EH (cell line): ENCODE data around the gene SESN2.

Source experiments
- DNase-seq: peaks from one replicate; pipeline ENCODE4 v3.0.0-alpha.2; 2015; ENCODE audit warnings: low read depth

Gene SESN2

GRCh38 chr1:28259252-28259933, at the start of gene SESN2:
Gene SESN2, plus strand, starts transcription at chr1:28259518. Its CDS starts 330 bp downstream, at chr1:28259848.
- DNase-seq, result peak; percentile 99

- DNase-seq, result no peak
These were observed 49.6 kb upstream of the SESN2 start for GRCh38 chr1:28209700-28210099.

GRCh38 chr1:28213315-28213714, 46.0 kb upstream of the SESN2 start:
- no peak for DNase-seq

GRCh38 chr1:28229089-28229488, 30.2 kb upstream of the SESN2 start:
- DNase-seq, result no peak

GRCh38 chr1:28229996-28230395, 29.3 kb upstream of the SESN2 start:
- DNase-seq, result peak; percentile 52

- peak; percentile 92 for DNase-seq
These were observed 26.6 kb upstream of the SESN2 start, which contains the start of gene DNAJC8 for GRCh38 chr1:28232558-28233263. Gene DNAJC8, minus strand, starts transcription at chr1:28233029. Its CDS starts 31 bp downstream, at chr1:28232998.

GRCh38 chr1:28233264-28233606, 26.1 kb upstream of the SESN2 start:
- no peak for DNase-seq

- peak; percentile 99 for DNase-seq
These were observed 23.3 kb upstream of the SESN2 start, which contains the start of gene ATP5IF1 for GRCh38 chr1:28235755-28236655. Gene ATP5IF1, plus strand, starts transcription at chr1:28236124. Its CDS starts 60 bp downstream, at chr1:28236184.

GRCh38 chr1:28236656-28237322, 22.5 kb upstream of the SESN2 start:
- DNase-seq, result no peak

GRCh38 chr1:28239004-28239403, 20.3 kb upstream of the SESN2 start:
- DNase-seq, result no peak

- DNase-seq, result no peak
These were observed 19.3 kb upstream of the SESN2 start for GRCh38 chr1:28240024-28240423.

GRCh38 chr1:28241638-28242241, 17.6 kb upstream of the SESN2 start:
- DNase-seq, result no peak

- DNase-seq, result no peak
These were observed 15.5 kb upstream of the SESN2 start for GRCh38 chr1:28243685-28244311.

GRCh38 chr1:28244549-28245251, 14.6 kb upstream of the SESN2 start:
- no peak for DNase-seq

GRCh38 chr1:28246427-28246832, 12.9 kb upstream of the SESN2 start:
- peak; percentile 13 for DNase-seq

GRCh38 chr1:28247612-28248272, 11.6 kb upstream of the SESN2 start:
- no peak for DNase-seq

- DNase-seq, result peak; percentile 82
These were observed 10.9 kb upstream of the SESN2 start for GRCh38 chr1:28248273-28249012.

GRCh38 chr1:28249013-28249865, 10.1 kb upstream of the SESN2 start:
- DNase-seq, result peak; percentile 83
